ENCODE measurements around the gene ABCA6.

Gene ABCA6

GRCh38 chr17:69105907-69106730 lies 35.6 kb downstream of the ABCA6 start:
- DNase-seq (ENCODE audit: extremely low read depth, low read depth), result no peak
- no peak for TF ChIP-seq CTCF (IDR thresholded peaks at IDR 0.05; ENCODE audit: low read depth, low read length)

DNA sequence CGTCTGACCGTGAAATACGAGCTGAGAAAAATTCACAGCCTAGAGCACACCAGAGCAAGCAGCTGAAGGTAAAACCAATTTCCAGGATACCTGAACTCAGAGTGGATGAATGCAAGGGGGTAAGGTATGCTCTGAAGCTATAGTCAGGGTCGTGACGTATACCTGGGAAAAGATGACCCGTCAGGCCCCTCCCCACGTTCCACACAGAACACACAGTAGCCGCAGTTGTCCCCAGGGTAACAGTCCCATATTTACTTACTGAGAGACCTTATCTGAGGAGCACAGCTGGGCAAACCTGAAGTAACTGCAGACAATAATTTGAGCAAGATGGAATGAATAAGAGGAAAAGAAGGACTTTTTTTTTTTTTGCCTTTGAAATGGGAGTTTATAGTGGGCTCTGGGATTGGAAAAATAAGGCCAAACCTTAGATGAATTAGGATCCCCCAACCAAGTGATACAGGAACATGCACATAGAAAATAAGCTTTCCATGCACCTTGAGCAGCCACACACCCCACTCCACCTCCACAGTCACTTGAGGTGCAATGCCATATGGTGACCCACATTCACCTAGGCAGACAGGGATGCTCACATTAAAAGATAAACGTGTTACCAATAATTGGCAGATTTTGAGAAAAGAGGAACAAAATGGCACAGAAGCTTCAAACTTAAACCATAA lies 38.0 kb downstream of the ABCA6 start:
- no peak for TF ChIP-seq CTCF (IDR thresholded peaks at IDR 0.05; ENCODE audit: low read depth, low read length)
- DNase-seq (ENCODE audit: extremely low read depth, low read depth), result no peak

GRCh38 chr17:69098625-69099024 lies 43.1 kb downstream of the ABCA6 start:
- DNase-seq (ENCODE audit: extremely low read depth, low read depth), result no peak
- TF ChIP-seq CTCF (IDR thresholded peaks at IDR 0.05; ENCODE audit: low read depth, low read length), result no peak

DNA sequence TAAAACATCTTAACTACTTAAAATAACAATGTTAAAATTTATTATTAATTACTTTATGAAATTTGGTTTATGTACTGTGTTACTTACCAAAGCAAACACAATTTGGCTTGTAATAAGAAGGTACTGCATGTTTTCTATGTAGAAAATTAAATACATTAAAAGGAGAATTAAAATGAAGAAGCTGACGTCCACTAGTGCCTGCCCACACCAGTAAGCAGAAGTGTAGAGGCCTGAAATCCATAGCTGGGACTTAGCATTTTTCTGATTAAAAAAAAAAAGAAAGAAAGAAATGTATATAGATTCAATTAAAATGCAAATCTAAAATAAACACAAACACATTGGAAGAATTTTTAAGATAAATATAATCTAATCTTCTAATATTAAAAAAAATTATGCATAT lies 45.2 kb downstream of the ABCA6 start:
- TF ChIP-seq CTCF (IDR thresholded peaks at IDR 0.05; ENCODE audit: low read depth, low read length), result no peak
- DNase-seq (ENCODE audit: extremely low read depth, low read depth), result no peak

DNA sequence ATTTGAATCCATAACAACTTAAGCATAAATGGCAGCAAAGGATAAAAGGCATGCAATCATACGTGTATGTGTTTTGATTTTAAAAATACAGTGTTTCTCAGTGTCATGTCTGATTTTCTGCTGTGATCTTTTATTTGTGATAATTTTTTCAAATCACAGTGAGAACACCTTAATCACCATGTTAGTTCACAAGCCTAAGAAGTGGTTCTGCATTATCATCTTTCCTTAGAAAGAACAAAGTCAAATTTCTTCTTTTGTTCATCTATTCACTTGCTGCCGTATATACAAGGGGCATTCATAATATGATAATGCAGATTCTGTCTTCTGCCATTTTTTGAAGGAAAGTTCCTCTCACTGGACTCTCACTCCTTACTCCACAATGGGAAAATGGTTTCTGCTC lies 47.7 kb downstream of the ABCA6 start:
- TF ChIP-seq CTCF (IDR thresholded peaks at IDR 0.05; ENCODE audit: low read depth, low read length), result no peak
- no peak for DNase-seq (ENCODE audit: extremely low read depth, low read depth)

- no peak for DNase-seq (ENCODE audit: extremely low read depth, low read depth)
These were observed 48.4 kb downstream of the ABCA6 start for GRCh38 chr17:69093279-69093789.

More at GRCh38 chr17:69093279-69093789, 48.4 kb downstream of the ABCA6 start:
- TF ChIP-seq CTCF (IDR thresholded peaks at IDR 0.05; ENCODE audit: low read depth, low read length), result no peak
